Neural progenitor cell (in vitro differentiated cells): ENCODE measurements around the gene GPR107. TPM values are rescaled to one million over a fixed set of nuclear protein-coding genes. Genes with fewer than 3 reads are reported as not detected.

ENCODE experiments used
- DNase-seq: peaks from one replicate; pipeline ENCODE4 v3.0.0-alpha.2; 2016; ENCODE audit warnings: low spot score
- H2AFZ ChIP-seq: fragments of 200-600 bp; sonication (generic); replicated peaks from 2 replicates; pipeline ENCODE4 v1.6.1; 2016; ENCODE audit warnings: antibody characterized with exemption
- H3F3A ChIP-seq: fragments of 200-600 bp; sonication (generic); 2 replicates; pipeline ENCODE4 v1.6.1; 2016; ENCODE audit warnings: antibody characterized with exemption, low read depth
- H3K27ac ChIP-seq: fragments of 200-600 bp; sonication (generic); 2 replicates; pipeline ENCODE4 v1.5.1; 2016; ENCODE audit warnings: mild to moderate bottlenecking
- H3K27me3 ChIP-seq: fragments of 200-600 bp; sonication (generic); 2 replicates; pipeline ENCODE4 v1.6.1; 2016; ENCODE audit warnings: mild to moderate bottlenecking, moderate library complexity
- H3K36me3 ChIP-seq: fragments of 200-600 bp; sonication (generic); 2 replicates; pipeline ENCODE4 v1.5.1; 2016
- H3K4me1 ChIP-seq: fragments of 200-600 bp; sonication (generic); 2 replicates; pipeline ENCODE4 v1.6.1; 2016; ENCODE audit warnings: mixed run types
- H3K4me2 ChIP-seq: fragments of 200-600 bp; sonication (generic); 2 replicates; pipeline ENCODE4 v1.6.1; 2016
- H3K4me3 ChIP-seq: fragments of 200-600 bp; sonication (generic); 2 replicates; pipeline ENCODE4 v1.5.1; 2016
- H3K79me2 ChIP-seq: fragments of 200-600 bp; sonication (generic); 2 replicates; pipeline ENCODE4 v1.6.1; 2016; ENCODE audit warnings: low read depth
- H3K9ac ChIP-seq: fragments of 200-600 bp; sonication (generic); 2 replicates; pipeline ENCODE4 v1.6.1; 2016
- H3K9me3 ChIP-seq: fragments of 200-600 bp; sonication (generic); 2 replicates; pipeline ENCODE4 v1.5.1; 2016; ENCODE audit warnings: low read depth
- H4K20me1 ChIP-seq: fragments of 200-600 bp; sonication (generic); 2 replicates; pipeline ENCODE4 v1.6.1; 2016; ENCODE audit warnings: low read depth
- H3K27ac Mint-ChIP-seq: 3 replicates; pipeline ENCODE4 v1.8.0; 2021; ENCODE audit warnings: mixed read lengths
- H3K27me3 Mint-ChIP-seq: 2 replicates; pipeline ENCODE4 v1.8.0; 2022; ENCODE audit warnings: low read depth, mild to moderate bottlenecking, inconsistent platforms, moderate library complexity, mixed read lengths; ENCODE audit not compliant: insufficient read depth
- H3K36me3 Mint-ChIP-seq: 3 replicates; pipeline ENCODE4 v1.8.0; 2021; ENCODE audit warnings: mixed read lengths
- H3K4me1 Mint-ChIP-seq: 3 replicates; pipeline ENCODE4 v1.8.0; 2021; ENCODE audit warnings: mixed read lengths
- H3K4me3 Mint-ChIP-seq: 3 replicates; pipeline ENCODE4 v1.8.0; 2021; ENCODE audit warnings: mild to moderate bottlenecking, moderate library complexity, mixed read lengths
- H3K9me3 Mint-ChIP-seq: 3 replicates; pipeline ENCODE4 v1.8.0; 2020; ENCODE audit warnings: mixed read lengths
- CTCF ChIP-seq: fragments of 200-600 bp; sonication (generic); IDR thresholded peaks from 2 replicates; pipeline ENCODE4 v1.5.1; 2017; ENCODE audit warnings: antibody characterized with exemption, mild to moderate bottlenecking
- EZH2 ChIP-seq: fragments of 200-600 bp; sonication (generic); IDR thresholded peaks from 2 replicates; pipeline ENCODE4 v1.6.1; 2017; ENCODE audit warnings: antibody characterized with exemption, mild to moderate bottlenecking, moderate library complexity
- EZH2phosphoT487 ChIP-seq: fragments of 200-600 bp; sonication (generic); IDR thresholded peaks from 2 replicates; pipeline ENCODE4 v1.6.1; 2017; ENCODE audit warnings: antibody characterized with exemption
- total RNA-seq: library from RNA; depleted of rRNA; stranded (reverse); fragments of >200 nt; gene quantifications from 2 replicates; pipeline ENCODE4 v1.2.3, GENCODE V29; 2015; ENCODE audit warnings: low replicate concordance

Gene GPR107
- total RNA-seq, 1 donor from 2014 or later = 33.8 TPM

- H3K79me2 ChIP-seq = no peaks in the 10 kb centered on the region
- H3F3A ChIP-seq = peaks cover 13% of the 10 kb centered on the region
- Mint-ChIP-seq H3K36me3 (peaks cover 5% of the 10 kb centered on the region), H3K9me3 (no peaks in the 10 kb centered on the region), H3K4me1 (peaks cover 29% of the 10 kb centered on the region), H3K27ac (no peak overlapping the region), H3K4me3 (no peak overlapping the region), H3K27me3 (peaks cover 3% of the 10 kb centered on the region)
- H3K36me3 ChIP-seq = no peaks in the 10 kb centered on the region
- H3K27me3 ChIP-seq = no peaks in the 10 kb centered on the region
- H2AFZ ChIP-seq = no peak overlapping the region
- H3K4me2 ChIP-seq = no peak overlapping the region
- H3K4me1 ChIP-seq = peaks cover 22% of the 10 kb centered on the region
- DNase-seq = no peak
- TF ChIP-seq EZH2 = no peak
- TF ChIP-seq CTCF = no peak
- TF ChIP-seq EZH2phosphoT487 = no peak
- H3K27ac ChIP-seq = no peak overlapping the region
- no peak overlapping the region for H3K9ac ChIP-seq
- H4K20me1 ChIP-seq = peaks cover 9% of the 10 kb centered on the region
- H3K4me3 ChIP-seq = no peak overlapping the region
- H3K9me3 ChIP-seq = no peaks in the 10 kb centered on the region
Observed at GRCh38 chr9:130114741-130115140, 61.0 kb downstream of the GPR107 start.

GRCh38 chr9:130116346-130116745 lies 62.6 kb downstream of the GPR107 start:
- Mint-ChIP-seq H3K36me3 (peaks cover 5% of the 10 kb centered on the region), H3K9me3 (no peaks in the 10 kb centered on the region), H3K4me3 (no peak overlapping the region), H3K27me3 (peaks cover 5% of the 10 kb centered on the region), H3K27ac (no peak overlapping the region), H3K4me1 (peaks cover 30% of the 10 kb centered on the region)
- Histone ChIP-seq H3K36me3 (no peaks in the 10 kb centered on the region), H3K4me1 (peaks cover 22% of the 10 kb centered on the region), H3K27ac (no peak overlapping the region), H3K4me3 (no peak overlapping the region), H3K79me2 (no peaks in the 10 kb centered on the region), H3K9ac (no peak overlapping the region), H3F3A (peaks cover 13% of the 10 kb centered on the region), H2AFZ (no peak overlapping the region), H4K20me1 (peaks cover 9% of the 10 kb centered on the region), H3K27me3 (no peaks in the 10 kb centered on the region), H3K9me3 (no peaks in the 10 kb centered on the region), H3K4me2 (no peak overlapping the region)
- no peak for DNase-seq
- TF ChIP-seq EZH2phosphoT487 (no peak), EZH2 (no peak), CTCF (no peak)

GRCh38 chr9:130117376-130117775 lies 63.7 kb downstream of the GPR107 start:
- Mint-ChIP-seq H3K4me1 (peaks cover 33% of the 10 kb centered on the region), H3K4me3 (no peak overlapping the region), H3K36me3 (peaks cover 11% of the 10 kb centered on the region), H3K27me3 (peaks cover 5% of the 10 kb centered on the region), H3K9me3 (no peaks in the 10 kb centered on the region), H3K27ac (peak overlapping the region; percentile 72)
- H3K9me3 ChIP-seq = no peaks in the 10 kb centered on the region
- peak; percentile 17 for DNase-seq
- TF ChIP-seq EZH2 (no peak), EZH2phosphoT487 (no peak), CTCF (no peak)
- peaks cover 22% of the 10 kb centered on the region for H3K4me1 ChIP-seq
- no peaks in the 10 kb centered on the region for H3K79me2 ChIP-seq
- H3F3A ChIP-seq = peaks cover 13% of the 10 kb centered on the region
- no peaks in the 10 kb centered on the region for H3K27me3 ChIP-seq
- no peak overlapping the region for H3K9ac ChIP-seq
- no peak overlapping the region for H2AFZ ChIP-seq
- peaks cover 9% of the 10 kb centered on the region for H4K20me1 ChIP-seq
- H3K4me3 ChIP-seq = no peak overlapping the region
- H3K4me2 ChIP-seq = no peak overlapping the region
- no peaks in the 10 kb centered on the region for H3K36me3 ChIP-seq
- no peak overlapping the region for H3K27ac ChIP-seq
